ENCODE data around the gene SYCP2.

The SYCP2 gene

GRCh38 chr20:59933849-59934585, 580 bp upstream of the SYCP2 start:
- DNase-seq (ENCODE audit: low read depth): no peak
- H3K4me3 ChIP-seq (ENCODE audit: control insufficient read depth, low read depth, low read length): peak overlapping the region; percentile 72
- TF ChIP-seq CTCF (IDR thresholded peaks at IDR 0.05; ENCODE audit: control insufficient read depth, insufficient read depth, low read depth, low read length, missing control alignments): peak; percentile 79

GRCh38 chr20:59932616-59933295, 681 bp downstream of the SYCP2 start:
- no peak for TF ChIP-seq CTCF (IDR thresholded peaks at IDR 0.05; ENCODE audit: control insufficient read depth, insufficient read depth, low read depth, low read length, missing control alignments)
- H3K4me3 ChIP-seq (ENCODE audit: control insufficient read depth, low read depth, low read length): no peak overlapping the region
- no peak for DNase-seq (ENCODE audit: low read depth)

GRCh38 chr20:59931511-59932312, 1.7 kb downstream of the SYCP2 start:
- no peak for DNase-seq (ENCODE audit: low read depth)
- H3K4me3 ChIP-seq (ENCODE audit: control insufficient read depth, low read depth, low read length): no peak overlapping the region
- no peak for TF ChIP-seq CTCF (IDR thresholded peaks at IDR 0.05; ENCODE audit: control insufficient read depth, insufficient read depth, low read depth, low read length, missing control alignments)

GRCh38 chr20:59925899-59926298, 7.5 kb downstream of the SYCP2 start:
- TF ChIP-seq CTCF (IDR thresholded peaks at IDR 0.05; ENCODE audit: control insufficient read depth, insufficient read depth, low read depth, low read length, missing control alignments): no peak
- H3K4me3 ChIP-seq (ENCODE audit: control insufficient read depth, low read depth, low read length): no peak overlapping the region
- DNase-seq (ENCODE audit: low read depth): no peak

GRCh38 chr20:59925359-59925758, 8.1 kb downstream of the SYCP2 start:
- no peak for DNase-seq (ENCODE audit: low read depth)
- H3K4me3 ChIP-seq (ENCODE audit: control insufficient read depth, low read depth, low read length): no peak overlapping the region
- TF ChIP-seq CTCF (IDR thresholded peaks at IDR 0.05; ENCODE audit: control insufficient read depth, insufficient read depth, low read depth, low read length, missing control alignments): no peak

- H3K4me3 ChIP-seq (ENCODE audit: control insufficient read depth, low read depth, low read length): no peak overlapping the region
- DNase-seq (ENCODE audit: low read depth): no peak
- TF ChIP-seq CTCF (IDR thresholded peaks at IDR 0.05; ENCODE audit: control insufficient read depth, insufficient read depth, low read depth, low read length, missing control alignments): no peak
Observed at GRCh38 chr20:59923514-59923913, 9.9 kb downstream of the SYCP2 start.

Data from AG09309 (cell line).